ENCODE data around the gene ZGPAT. TPM values are rescaled to one million over a fixed set of nuclear protein-coding genes. Genes with fewer than 3 reads are reported as not detected.

The ZGPAT gene
- total RNA-seq, 1 donor from 2014 or later = 42.6 TPM

- DNase-seq (ENCODE audit: low read depth) = no peak
- no peaks in the 10 kb centered on the region for H3K27me3 ChIP-seq (ENCODE audit: control insufficient read depth, insufficient read depth, low read length)
- TF ChIP-seq, protein P1, sequence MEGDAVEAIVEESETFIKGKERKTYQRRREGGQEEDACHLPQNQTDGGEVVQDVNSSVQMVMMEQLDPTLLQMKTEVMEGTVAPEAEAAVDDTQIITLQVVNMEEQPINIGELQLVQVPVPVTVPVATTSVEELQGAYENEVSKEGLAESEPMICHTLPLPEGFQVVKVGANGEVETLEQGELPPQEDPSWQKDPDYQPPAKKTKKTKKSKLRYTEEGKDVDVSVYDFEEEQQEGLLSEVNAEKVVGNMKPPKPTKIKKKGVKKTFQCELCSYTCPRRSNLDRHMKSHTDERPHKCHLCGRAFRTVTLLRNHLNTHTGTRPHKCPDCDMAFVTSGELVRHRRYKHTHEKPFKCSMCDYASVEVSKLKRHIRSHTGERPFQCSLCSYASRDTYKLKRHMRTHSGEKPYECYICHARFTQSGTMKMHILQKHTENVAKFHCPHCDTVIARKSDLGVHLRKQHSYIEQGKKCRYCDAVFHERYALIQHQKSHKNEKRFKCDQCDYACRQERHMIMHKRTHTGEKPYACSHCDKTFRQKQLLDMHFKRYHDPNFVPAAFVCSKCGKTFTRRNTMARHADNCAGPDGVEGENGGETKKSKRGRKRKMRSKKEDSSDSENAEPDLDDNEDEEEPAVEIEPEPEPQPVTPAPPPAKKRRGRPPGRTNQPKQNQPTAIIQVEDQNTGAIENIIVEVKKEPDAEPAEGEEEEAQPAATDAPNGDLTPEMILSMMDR (IDR thresholded peaks at IDR 0.05; ENCODE audit: insufficient read depth, low read length, poor library complexity, severe bottlenecking) = no peak
- no peaks in the 10 kb centered on the region for H3K36me3 ChIP-seq (ENCODE audit: control insufficient read depth, insufficient read depth, low read length)
- H3K4me3 ChIP-seq (ENCODE audit: low read depth, low read length) = no peak overlapping the region
Observed at GRCh38 chr20:63782051-63782471, 74.2 kb downstream of the ZGPAT start.

- DNase-seq (ENCODE audit: low read depth) = no peak
- Histone ChIP-seq H3K4me3 (ENCODE audit: low read depth, low read length) (no peak overlapping the region), H3K27me3 (ENCODE audit: control insufficient read depth, insufficient read depth, low read length) (no peaks in the 10 kb centered on the region), H3K36me3 (ENCODE audit: control insufficient read depth, insufficient read depth, low read length) (no peaks in the 10 kb centered on the region)
- TF ChIP-seq, protein P1 (IDR thresholded peaks at IDR 0.05; ENCODE audit: insufficient read depth, low read length, poor library complexity, severe bottlenecking) = no peak
Observed at GRCh38 chr20:63782521-63782971, 74.7 kb downstream of the ZGPAT start.

DNA sequence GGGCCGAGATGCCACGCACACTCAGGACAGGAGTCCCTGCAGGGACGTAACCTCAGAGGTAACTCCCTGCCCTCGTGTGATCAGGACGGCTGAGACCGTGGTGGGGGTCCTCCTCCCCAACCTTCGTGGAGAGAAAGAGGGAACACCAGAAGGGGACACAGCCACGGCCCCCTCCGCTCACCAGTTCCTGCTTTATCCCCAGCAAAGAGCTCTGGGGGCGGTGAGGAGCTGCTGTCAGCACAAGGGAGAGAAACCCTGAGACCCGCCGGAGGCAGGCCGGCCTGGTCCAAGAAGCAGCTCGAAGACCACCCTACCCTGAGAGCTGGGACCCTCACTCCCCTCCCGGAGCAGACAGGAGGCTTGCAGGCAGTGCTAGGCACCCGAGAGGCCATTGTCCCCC, 76.1 kb downstream of the ZGPAT start:
- no peak overlapping the region for H3K4me3 ChIP-seq (ENCODE audit: low read depth, low read length)
- TF ChIP-seq, protein P1 (IDR thresholded peaks at IDR 0.05; ENCODE audit: insufficient read depth, low read length, poor library complexity, severe bottlenecking) = no peak
- no peaks in the 10 kb centered on the region for H3K36me3 ChIP-seq (ENCODE audit: control insufficient read depth, insufficient read depth, low read length)
- no peak for DNase-seq (ENCODE audit: low read depth)
- H3K27me3 ChIP-seq (ENCODE audit: control insufficient read depth, insufficient read depth, low read length) = no peaks in the 10 kb centered on the region

GRCh38 chr20:63785691-63786131, 77.9 kb downstream of the ZGPAT start:
- H3K27me3 ChIP-seq (ENCODE audit: control insufficient read depth, insufficient read depth, low read length) = no peaks in the 10 kb centered on the region
- no peak for DNase-seq (ENCODE audit: low read depth)
- H3K4me3 ChIP-seq (ENCODE audit: low read depth, low read length) = no peak overlapping the region
- TF ChIP-seq, protein P1 (IDR thresholded peaks at IDR 0.05; ENCODE audit: insufficient read depth, low read length, poor library complexity, severe bottlenecking) = no peak
- H3K36me3 ChIP-seq (ENCODE audit: control insufficient read depth, insufficient read depth, low read length) = no peaks in the 10 kb centered on the region

Other genes with a start within 250 kb of the ZGPAT start
- 0.04 and 0.21 TPM in 2 replicates for gene KCNQ2, start 235.4 kb upstream of the ZGPAT start, total RNA-seq
- 14.9 and 18.0 TPM in 2 replicates for gene EEF1A2, start 209.0 kb upstream of the ZGPAT start, total RNA-seq
- 114 and 211 TPM in 2 replicates for gene PPDPF, start 187.3 kb upstream of the ZGPAT start, total RNA-seq
- 0.33 and 0.55 TPM in 2 replicates for gene PTK6, start 170.7 kb upstream of the ZGPAT start, total RNA-seq
- 0.48 TPM in 1 of 2 replicates, not detected in the other for gene SRMS, start 160.3 kb upstream of the ZGPAT start, total RNA-seq
- gene FNDC11, start 153.9 kb upstream of the ZGPAT start, total RNA-seq = 0.68 and 1.1 TPM in 2 replicates
- 69.2 and 85.2 TPM in 2 replicates for gene HELZ2, start 133.8 kb upstream of the ZGPAT start, total RNA-seq
- gene GMEB2, start 80.9 kb upstream of the ZGPAT start, total RNA-seq = 14.4 and 17.7 TPM in 2 replicates
- gene STMN3, start 54.6 kb upstream of the ZGPAT start, total RNA-seq = 40.8 and 41.1 TPM in 2 replicates
- 18.6 and 30.7 TPM in 2 replicates for gene RTEL1, start 49.7 kb upstream of the ZGPAT start, total RNA-seq
- gene TNFRSF6B, start 11.4 kb upstream of the ZGPAT start, total RNA-seq = 97.0 and 119 TPM in 2 replicates
- 47.7 and 56.9 TPM in 2 replicates for gene ARFRP1, start 63 bp upstream of the ZGPAT start, total RNA-seq
- 9.4 and 14.0 TPM in 2 replicates for gene LIME1, start 28.6 kb downstream of the ZGPAT start, total RNA-seq
- 50.2 and 91.1 TPM in 2 replicates for gene SLC2A4RG, start 31.7 kb downstream of the ZGPAT start, total RNA-seq
- 7.2 and 7.8 TPM in 2 replicates for gene ZBTB46, start 123.2 kb downstream of the ZGPAT start, total RNA-seq
- gene ABHD16B, start 153.5 kb downstream of the ZGPAT start, total RNA-seq = not detected in 2 replicates
- gene TPD52L2, start 157.2 kb downstream of the ZGPAT start, total RNA-seq = 166 and 177 TPM in 2 replicates
- gene DNAJC5, start 187.1 kb downstream of the ZGPAT start, total RNA-seq = 53.9 and 57.2 TPM in 2 replicates
- 19.6 and 25.6 TPM in 2 replicates for gene UCKL1, start 248.4 kb downstream of the ZGPAT start, total RNA-seq